GM15510 (cell line): ENCODE measurements around the gene CHAC1.

Source experiments
- POLR2A ChIP-seq: IDR thresholded peaks from 3 replicates; pipeline ENCODE4 v1.6.1; 2011; ENCODE audit warnings: borderline replicate concordance; ENCODE audit not compliant: insufficient read length; ENCODE audit errors: extremely low read depth

CHAC1 gene

GRCh38 chr15:40941068-40941527 lies 12.2 kb upstream of the CHAC1 start:
- TF ChIP-seq POLR2A, result no peak

- TF ChIP-seq POLR2A, result peak; percentile 57
Observed at GRCh38 chr15:40941528-40942336, 11.5 kb upstream of the CHAC1 start.

GRCh38 chr15:40942337-40942854 lies 10.9 kb upstream of the CHAC1 start:
- no peak for TF ChIP-seq POLR2A

- no peak for TF ChIP-seq POLR2A
Observed at GRCh38 chr15:40942878-40943277, 10.4 kb upstream of the CHAC1 start.

- no peak for TF ChIP-seq POLR2A
Observed at GRCh38 chr15:40943764-40944365, 9.4 kb upstream of the CHAC1 start.

- no peak for TF ChIP-seq POLR2A
Observed at GRCh38 chr15:40944510-40945296, 8.6 kb upstream of the CHAC1 start.

- no peak for TF ChIP-seq POLR2A
Observed at GRCh38 chr15:40948706-40949473, 4.4 kb upstream of the CHAC1 start.

- TF ChIP-seq POLR2A, result no peak
Observed at GRCh38 chr15:40949756-40950207, 3.5 kb upstream of the CHAC1 start.

- no peak for TF ChIP-seq POLR2A
Observed at GRCh38 chr15:40951764-40952163, 1.5 kb upstream of the CHAC1 start.

- TF ChIP-seq POLR2A, result no peak
Observed at GRCh38 chr15:40952301-40952900, 870 bp upstream of the CHAC1 start.

GRCh38 chr15:40953713-40954074 lies 423 bp downstream of the CHAC1 start:
- TF ChIP-seq POLR2A, result no peak

- no peak for TF ChIP-seq POLR2A
Observed at GRCh38 chr15:40955141-40955903, 2.1 kb downstream of the CHAC1 start.

GRCh38 chr15:40955930-40956540 lies 2.8 kb downstream of the CHAC1 start:
- no peak for TF ChIP-seq POLR2A
